Neural cell (in vitro differentiated cells): ENCODE data around the gene GGA1. TPM values are rescaled to one million over a fixed set of nuclear protein-coding genes. Genes with fewer than 3 reads are reported as not detected.

ENCODE experiments used
- H2AFZ ChIP-seq: fragments of 200-600, 300-800 bp; sonication (generic), shearing (Covaris generic); 2 replicates; pipeline ENCODE4 v1.6.0; 2014; ENCODE audit warnings: low read depth, mild to moderate bottlenecking, antibody characterized with exemption, low read length, moderate library complexity
- H3F3A ChIP-seq: fragments of 200-600 bp; shearing (Covaris generic); 2 replicates; pipeline ENCODE4 v1.6.1; 2016; ENCODE audit warnings: mild to moderate bottlenecking, moderate library complexity, mixed read lengths, antibody characterized with exemption, low read length; ENCODE audit not compliant: insufficient read depth, poor library complexity, severe bottlenecking
- H3K27ac ChIP-seq: fragments of 200-600, 300-800 bp; sonication (generic), shearing (Covaris generic); 2 replicates; pipeline ENCODE4 v1.5.1; 2014; ENCODE audit warnings: mild to moderate bottlenecking, low read length, moderate library complexity
- H3K27me3 ChIP-seq: fragments of 300-800, 200-600 bp; sonication (generic), shearing (Covaris generic); 2 replicates; pipeline ENCODE4 v1.6.0; 2014; ENCODE audit warnings: mild to moderate bottlenecking, low read depth, low read length, moderate library complexity; ENCODE audit not compliant: insufficient read depth
- H3K36me3 ChIP-seq: fragments of 300-800, 200-600 bp; sonication (generic), shearing (Covaris generic); 2 replicates; pipeline ENCODE4 v1.5.1; 2014; ENCODE audit warnings: mild to moderate bottlenecking, antibody characterized with exemption, low read length, moderate library complexity; ENCODE audit not compliant: insufficient read depth
- H3K4me2 ChIP-seq: fragments of 300-800, 200-600 bp; sonication (generic), shearing (Covaris generic); 2 replicates; pipeline ENCODE4 v1.6.0; 2014; ENCODE audit warnings: mild to moderate bottlenecking, low read length
- H3K4me3 ChIP-seq: fragments of 300-800, 200-600 bp; sonication (generic), shearing (Covaris generic); 2 replicates; pipeline ENCODE4 v1.5.1; 2014; ENCODE audit warnings: mild to moderate bottlenecking, low read length, moderate library complexity
- H3K79me2 ChIP-seq: fragments of 200-600 bp; shearing (Covaris generic); replicated peaks from 2 replicates; pipeline ENCODE4 v1.6.0; 2014; ENCODE audit warnings: mild to moderate bottlenecking, low read length, moderate library complexity; ENCODE audit not compliant: insufficient read depth
- H3K9ac ChIP-seq: fragments of 300-800, 200-600 bp; sonication (generic), shearing (Covaris generic); 2 replicates; pipeline ENCODE4 v1.6.1; 2016; ENCODE audit warnings: mild to moderate bottlenecking, low read length, mixed read lengths
- H3K9me2 ChIP-seq: fragments of 200-600 bp; shearing (Covaris generic); 2 replicates; pipeline ENCODE4 v1.6.1; 2016; ENCODE audit warnings: mild to moderate bottlenecking, low read length, mixed read lengths; ENCODE audit not compliant: insufficient read depth
- H3K9me3 ChIP-seq: fragments of 200-600, 300-800 bp; sonication (generic), shearing (Covaris generic); 2 replicates; pipeline ENCODE4 v1.6.1; 2016; ENCODE audit warnings: mild to moderate bottlenecking, mixed run types, low read length, moderate library complexity, mixed read lengths
- H4K20me1 ChIP-seq: fragments of 200-600 bp; shearing (Covaris generic); 2 replicates; pipeline ENCODE4 v1.6.1; 2016; ENCODE audit warnings: mild to moderate bottlenecking, mixed run types; ENCODE audit not compliant: insufficient read depth
- EP300 ChIP-seq: fragments of 450-650 bp; conservative IDR thresholded peaks from 2 replicates; pipeline ENCODE4 v1.6.1; 2014; ENCODE audit warnings: antibody characterized with exemption, mild to moderate bottlenecking, moderate library complexity; ENCODE audit not compliant: poor library complexity, severe bottlenecking
- EZH2 ChIP-seq: fragments of 200-600, 300-800 bp; shearing (Covaris generic), sonication (generic); IDR thresholded peaks from 2 replicates; pipeline ENCODE4 v1.6.1; 2014; ENCODE audit warnings: antibody characterized with exemption, low read length, borderline replicate concordance, mild to moderate bottlenecking; ENCODE audit not compliant: insufficient read depth, poor library complexity, severe bottlenecking
- MXI1 ChIP-seq: fragments of 450-650 bp; conservative IDR thresholded peaks from 2 replicates; pipeline ENCODE4 v1.6.1; 2014; ENCODE audit warnings: antibody characterized with exemption, mild to moderate bottlenecking; ENCODE audit not compliant: poor library complexity, severe bottlenecking
- POLR2AphosphoS5 ChIP-seq: IDR thresholded peaks from 2 replicates; pipeline ENCODE4 v1.6.1; 2012
- RAD21 ChIP-seq: fragments of 450-650 bp; conservative IDR thresholded peaks from 2 replicates; pipeline ENCODE4 v1.6.1; 2014; ENCODE audit warnings: antibody characterized with exemption, mild to moderate bottlenecking, moderate library complexity
- SMC3 ChIP-seq: fragments of 450-650 bp; conservative IDR thresholded peaks from 2 replicates; pipeline ENCODE4 v1.6.1; 2014; ENCODE audit warnings: antibody characterized with exemption, mild to moderate bottlenecking, moderate library complexity; ENCODE audit not compliant: poor library complexity
- TAF1 ChIP-seq: IDR thresholded peaks from 2 replicates; pipeline ENCODE4 v1.6.1; 2012; ENCODE audit warnings: low read depth
- polyA minus RNA-seq: library from RNA; depleted of rRNA, polyadenylated mRNA; stranded (reverse); fragments of >200 nt; gene quantifications from 2 replicates; pipeline ENCODE4 v1.2.3, GENCODE V29; 2014
- polyA plus RNA-seq: library from polyadenylated mRNA; depleted of rRNA; stranded (reverse); fragments of >200 nt; gene quantifications from 2 replicates; pipeline ENCODE4 v1.2.3, GENCODE V29; 2014
- TF ChIP-seq, protein P1 (sequence below): IDR thresholded peaks from 2 replicates; pipeline ENCODE4 v1.6.1; 2012; ENCODE audit warnings: borderline replicate concordance
- TF ChIP-seq, protein P2 (sequence below): fragments of 450-650 bp; IDR thresholded peaks from 2 replicates; pipeline ENCODE4 v1.5.1; 2014; ENCODE audit warnings: antibody characterized with exemption, mild to moderate bottlenecking, moderate library complexity; ENCODE audit not compliant: poor library complexity, severe bottlenecking

The GGA1 gene, protein sequence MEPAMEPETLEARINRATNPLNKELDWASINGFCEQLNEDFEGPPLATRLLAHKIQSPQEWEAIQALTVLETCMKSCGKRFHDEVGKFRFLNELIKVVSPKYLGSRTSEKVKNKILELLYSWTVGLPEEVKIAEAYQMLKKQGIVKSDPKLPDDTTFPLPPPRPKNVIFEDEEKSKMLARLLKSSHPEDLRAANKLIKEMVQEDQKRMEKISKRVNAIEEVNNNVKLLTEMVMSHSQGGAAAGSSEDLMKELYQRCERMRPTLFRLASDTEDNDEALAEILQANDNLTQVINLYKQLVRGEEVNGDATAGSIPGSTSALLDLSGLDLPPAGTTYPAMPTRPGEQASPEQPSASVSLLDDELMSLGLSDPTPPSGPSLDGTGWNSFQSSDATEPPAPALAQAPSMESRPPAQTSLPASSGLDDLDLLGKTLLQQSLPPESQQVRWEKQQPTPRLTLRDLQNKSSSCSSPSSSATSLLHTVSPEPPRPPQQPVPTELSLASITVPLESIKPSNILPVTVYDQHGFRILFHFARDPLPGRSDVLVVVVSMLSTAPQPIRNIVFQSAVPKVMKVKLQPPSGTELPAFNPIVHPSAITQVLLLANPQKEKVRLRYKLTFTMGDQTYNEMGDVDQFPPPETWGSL
- polyA plus RNA-seq (57.5 and 62.2 TPM in 2 replicates), polyA minus RNA-seq (52.9 and 54.5 TPM in 2 replicates)

DNA sequence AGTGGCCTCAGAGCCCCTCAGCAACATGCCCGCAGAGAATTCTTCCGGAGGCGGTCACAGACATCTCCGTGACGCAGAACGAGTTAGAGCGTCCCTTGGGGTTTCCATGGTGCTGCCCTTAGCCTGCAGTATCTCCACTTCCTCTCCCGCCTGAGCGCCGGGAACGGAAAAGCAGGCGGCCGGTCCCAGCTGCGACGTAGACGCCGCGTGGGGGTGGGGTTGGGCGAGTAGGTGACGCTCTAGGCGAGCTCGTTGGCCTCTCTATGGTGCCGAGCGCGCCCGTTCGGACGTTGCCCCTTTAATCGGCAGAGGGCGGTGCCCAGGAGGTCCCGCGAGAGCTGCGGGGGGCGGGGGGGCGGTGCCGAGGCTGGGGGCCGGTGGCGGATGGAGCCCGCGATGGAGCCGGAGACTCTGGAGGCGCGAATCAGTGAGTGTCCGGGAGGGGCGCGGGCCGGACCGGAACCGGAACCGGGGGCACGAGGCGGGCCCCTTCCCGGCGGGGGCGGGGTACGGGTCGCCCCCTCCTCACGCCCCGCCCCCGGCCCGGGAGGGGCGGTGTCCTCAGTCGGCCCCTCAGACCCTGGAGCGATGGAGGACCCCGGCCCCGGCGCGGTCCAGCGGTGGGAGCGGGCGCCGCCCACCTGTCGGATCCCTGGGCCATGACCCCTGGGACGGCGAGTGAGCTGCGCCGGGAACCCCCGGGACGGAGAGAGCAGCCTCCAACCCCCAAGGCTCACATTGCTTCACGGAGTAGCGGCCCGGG lies at the start of gene GGA1:
Gene GGA1, plus strand, starts transcription at position 358 of the 763 bp plus-strand sequence. Its CDS starts 27 bp downstream, at position 385.
- Histone ChIP-seq H3K9ac (peak within 1 kb of the TSS; percentile 92), H3K79me2 (peaks cover 10% of the 10 kb centered on the region), H2AFZ (peak within 1 kb of the TSS; percentile 95), H3K36me3 (no peaks in the 10 kb centered on the region), H3K27ac (peak within 1 kb of the TSS; percentile 97), H3K4me2 (peak within 1 kb of the TSS; percentile 97), H3K4me3 (peak within 1 kb of the TSS; percentile 98), H4K20me1 (no peaks in the 10 kb centered on the region), H3K9me3 (no peaks in the 10 kb centered on the region), H3K9me2 (no peaks in the 10 kb centered on the region), H3F3A (no peaks in the 10 kb centered on the region), H3K27me3 (no peaks in the 10 kb centered on the region)
- TF ChIP-seq, protein P1, sequence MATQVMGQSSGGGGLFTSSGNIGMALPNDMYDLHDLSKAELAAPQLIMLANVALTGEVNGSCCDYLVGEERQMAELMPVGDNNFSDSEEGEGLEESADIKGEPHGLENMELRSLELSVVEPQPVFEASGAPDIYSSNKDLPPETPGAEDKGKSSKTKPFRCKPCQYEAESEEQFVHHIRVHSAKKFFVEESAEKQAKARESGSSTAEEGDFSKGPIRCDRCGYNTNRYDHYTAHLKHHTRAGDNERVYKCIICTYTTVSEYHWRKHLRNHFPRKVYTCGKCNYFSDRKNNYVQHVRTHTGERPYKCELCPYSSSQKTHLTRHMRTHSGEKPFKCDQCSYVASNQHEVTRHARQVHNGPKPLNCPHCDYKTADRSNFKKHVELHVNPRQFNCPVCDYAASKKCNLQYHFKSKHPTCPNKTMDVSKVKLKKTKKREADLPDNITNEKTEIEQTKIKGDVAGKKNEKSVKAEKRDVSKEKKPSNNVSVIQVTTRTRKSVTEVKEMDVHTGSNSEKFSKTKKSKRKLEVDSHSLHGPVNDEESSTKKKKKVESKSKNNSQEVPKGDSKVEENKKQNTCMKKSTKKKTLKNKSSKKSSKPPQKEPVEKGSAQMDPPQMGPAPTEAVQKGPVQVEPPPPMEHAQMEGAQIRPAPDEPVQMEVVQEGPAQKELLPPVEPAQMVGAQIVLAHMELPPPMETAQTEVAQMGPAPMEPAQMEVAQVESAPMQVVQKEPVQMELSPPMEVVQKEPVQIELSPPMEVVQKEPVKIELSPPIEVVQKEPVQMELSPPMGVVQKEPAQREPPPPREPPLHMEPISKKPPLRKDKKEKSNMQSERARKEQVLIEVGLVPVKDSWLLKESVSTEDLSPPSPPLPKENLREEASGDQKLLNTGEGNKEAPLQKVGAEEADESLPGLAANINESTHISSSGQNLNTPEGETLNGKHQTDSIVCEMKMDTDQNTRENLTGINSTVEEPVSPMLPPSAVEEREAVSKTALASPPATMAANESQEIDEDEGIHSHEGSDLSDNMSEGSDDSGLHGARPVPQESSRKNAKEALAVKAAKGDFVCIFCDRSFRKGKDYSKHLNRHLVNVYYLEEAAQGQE: peak; percentile 70
- peak; percentile 79 for TF ChIP-seq MXI1
- peak; percentile 79 for TF ChIP-seq EP300
- peak; percentile 56 for TF ChIP-seq TAF1
- peak; percentile 76 for TF ChIP-seq POLR2AphosphoS5
- TF ChIP-seq SMC3: no peak

DNA sequence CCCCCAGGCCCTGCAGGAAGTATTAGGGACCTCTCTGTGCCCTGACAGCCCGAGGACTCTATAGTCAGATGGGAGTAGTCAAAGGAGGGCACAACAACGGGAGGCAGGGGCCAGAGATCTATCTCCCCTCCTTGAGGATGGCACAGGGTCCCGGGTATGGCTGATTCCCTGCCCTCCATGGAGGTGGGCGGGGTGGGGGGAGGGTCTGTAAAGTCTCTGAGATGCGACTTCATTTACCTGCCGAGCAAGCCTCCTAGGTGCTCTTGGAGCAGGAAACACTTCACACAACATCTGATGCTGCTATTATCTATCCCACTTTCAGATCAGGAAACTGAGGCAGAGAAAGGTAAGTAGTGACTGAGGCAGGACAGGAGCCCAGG lies 49.1 kb upstream of the GGA1 start:
- H3K36me3 ChIP-seq: no peaks in the 10 kb centered on the region
- H4K20me1 ChIP-seq: no peaks in the 10 kb centered on the region
- no peaks in the 10 kb centered on the region for H3K9me3 ChIP-seq
- H3F3A ChIP-seq: no peaks in the 10 kb centered on the region
- no peak overlapping the region for H3K4me2 ChIP-seq
- no peak overlapping the region for H2AFZ ChIP-seq
- no peak overlapping the region for H3K4me3 ChIP-seq
- H3K27ac ChIP-seq: no peak overlapping the region
- no peaks in the 10 kb centered on the region for H3K79me2 ChIP-seq
- H3K9ac ChIP-seq: no peak overlapping the region
- H3K27me3 ChIP-seq: peaks cover 31% of the 10 kb centered on the region
- H3K9me2 ChIP-seq: no peaks in the 10 kb centered on the region
- TF ChIP-seq EZH2: no peak
- TF ChIP-seq, protein P2, sequence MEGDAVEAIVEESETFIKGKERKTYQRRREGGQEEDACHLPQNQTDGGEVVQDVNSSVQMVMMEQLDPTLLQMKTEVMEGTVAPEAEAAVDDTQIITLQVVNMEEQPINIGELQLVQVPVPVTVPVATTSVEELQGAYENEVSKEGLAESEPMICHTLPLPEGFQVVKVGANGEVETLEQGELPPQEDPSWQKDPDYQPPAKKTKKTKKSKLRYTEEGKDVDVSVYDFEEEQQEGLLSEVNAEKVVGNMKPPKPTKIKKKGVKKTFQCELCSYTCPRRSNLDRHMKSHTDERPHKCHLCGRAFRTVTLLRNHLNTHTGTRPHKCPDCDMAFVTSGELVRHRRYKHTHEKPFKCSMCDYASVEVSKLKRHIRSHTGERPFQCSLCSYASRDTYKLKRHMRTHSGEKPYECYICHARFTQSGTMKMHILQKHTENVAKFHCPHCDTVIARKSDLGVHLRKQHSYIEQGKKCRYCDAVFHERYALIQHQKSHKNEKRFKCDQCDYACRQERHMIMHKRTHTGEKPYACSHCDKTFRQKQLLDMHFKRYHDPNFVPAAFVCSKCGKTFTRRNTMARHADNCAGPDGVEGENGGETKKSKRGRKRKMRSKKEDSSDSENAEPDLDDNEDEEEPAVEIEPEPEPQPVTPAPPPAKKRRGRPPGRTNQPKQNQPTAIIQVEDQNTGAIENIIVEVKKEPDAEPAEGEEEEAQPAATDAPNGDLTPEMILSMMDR: no peak
- no peak for TF ChIP-seq MXI1
- TF ChIP-seq EP300: no peak
- TF ChIP-seq POLR2AphosphoS5: no peak
- TF ChIP-seq TAF1: no peak
- TF ChIP-seq, protein P1: no peak
- no peak for TF ChIP-seq RAD21
- no peak for TF ChIP-seq SMC3
